NCI-H1105 (cell line): ENCODE results near the gene KLHL29.
"Not testable (repeated sequence)": the region's sequence is repeated elsewhere in the genome, so short reads cannot be mapped to it uniquely, and the experiment has no call there.

Experiments
- DNase-seq: peaks from one replicate; lab custom pipeline; 2025; lab: John Stamatoyannopoulos, UW

Gene KLHL29

GRCh38 chr2:23384551-23385343 lies at the start of gene KLHL29:
Gene KLHL29, plus strand, starts transcription at chr2:23385179. Its CDS starts 177,018 bp downstream, at chr2:23562197.
- DNase-seq, result peak; percentile 46

DNA sequence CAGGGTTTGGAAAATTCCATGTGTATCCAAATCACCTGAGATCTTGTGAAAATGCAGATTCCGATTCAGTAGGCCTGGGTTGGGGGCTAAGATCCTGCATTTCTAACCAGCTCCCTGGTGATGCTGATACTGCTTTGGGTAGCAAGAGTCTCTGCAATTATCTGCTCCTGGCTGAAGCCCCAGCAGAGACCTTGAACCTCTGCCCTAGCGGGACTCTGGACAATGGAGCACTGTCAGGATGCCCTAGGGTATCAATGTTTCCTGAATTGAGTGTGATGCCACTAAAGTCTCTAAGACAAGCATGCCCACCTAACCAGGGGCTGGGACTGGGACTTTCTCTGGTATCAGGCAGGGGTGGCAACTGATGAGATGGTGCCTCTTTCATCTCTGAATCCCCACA lies 49.4 kb upstream of the KLHL29 start:
- DNase-seq, result no peak

DNA sequence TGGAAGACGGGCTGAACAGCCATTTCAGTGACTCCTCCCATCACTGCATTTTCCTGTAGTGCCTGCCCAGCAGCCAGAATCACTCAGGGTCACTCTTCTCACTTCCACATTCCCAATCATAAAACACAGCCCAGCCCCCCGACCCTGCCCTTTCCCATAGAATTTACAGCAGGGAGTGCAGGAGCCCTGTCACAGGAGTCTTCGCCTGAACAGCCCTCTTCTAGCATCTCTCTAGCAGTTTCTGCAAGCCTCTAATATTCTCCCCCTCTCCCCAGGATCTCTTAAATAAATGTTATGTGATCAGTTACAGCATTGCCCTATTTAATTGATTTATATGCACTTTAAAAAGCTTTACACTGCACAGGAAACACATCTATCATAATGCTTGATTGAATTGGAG lies 42.9 kb upstream of the KLHL29 start:
- DNase-seq, result no peak

GRCh38 chr2:23346029-23346428 lies 39.0 kb upstream of the KLHL29 start:
- DNase-seq, result no peak

DNA sequence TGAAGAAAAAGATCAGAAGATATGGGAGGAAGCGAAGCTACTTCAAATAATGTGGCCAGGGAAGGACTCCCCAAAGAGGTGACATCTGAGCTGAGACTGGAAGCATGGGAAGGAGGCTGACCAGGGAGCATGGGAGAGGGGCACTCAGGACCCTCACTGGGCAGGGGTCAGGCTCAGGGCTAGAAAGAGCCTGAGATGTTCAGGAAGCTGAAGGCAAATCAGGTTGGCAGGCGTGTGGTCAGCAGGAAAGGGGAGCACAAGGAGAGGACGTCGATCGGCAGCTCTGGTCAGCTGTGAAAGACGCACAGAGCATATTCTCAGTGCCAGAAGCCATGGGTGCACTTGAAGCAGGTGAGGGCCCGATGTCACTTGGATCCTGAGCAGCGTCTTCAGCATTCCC lies 38.2 kb upstream of the KLHL29 start:
- no peak for DNase-seq

- no peak for DNase-seq
Observed at GRCh38 chr2:23347471-23348092, 37.4 kb upstream of the KLHL29 start.

- DNase-seq, result not testable (repeated sequence)
Observed at GRCh38 chr2:23348093-23348481, 36.9 kb upstream of the KLHL29 start.

GRCh38 chr2:23349508-23349907 lies 35.5 kb upstream of the KLHL29 start:
- DNase-seq, result no peak

- no peak for DNase-seq
Observed at GRCh38 chr2:23350041-23350791, 34.8 kb upstream of the KLHL29 start.

GRCh38 chr2:23350792-23351355 lies 34.1 kb upstream of the KLHL29 start:
- DNase-seq, result no peak

- no peak for DNase-seq
Observed at GRCh38 chr2:23351388-23352141, 33.4 kb upstream of the KLHL29 start.

DNA sequence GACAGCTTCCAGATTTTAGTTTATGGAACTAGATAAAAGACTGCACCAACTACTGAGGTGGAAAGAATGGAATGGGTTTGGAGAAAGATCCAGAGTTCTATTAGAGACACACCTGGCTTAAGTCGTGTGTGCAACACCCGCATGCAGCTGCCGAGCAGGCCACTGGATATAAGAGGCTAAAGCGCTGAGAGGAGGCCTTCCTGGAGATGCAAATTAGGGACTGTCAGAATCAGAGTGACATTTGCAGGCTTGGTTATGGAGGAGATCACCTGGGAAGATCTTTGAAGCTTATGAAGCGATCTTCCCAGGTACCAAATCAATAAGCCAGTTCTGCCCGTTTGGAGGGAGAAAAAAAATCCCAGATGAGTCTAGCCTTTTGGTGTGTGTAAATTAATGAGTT lies 30.4 kb upstream of the KLHL29 start:
- DNase-seq, result no peak

- DNase-seq, result no peak
Observed at GRCh38 chr2:23355001-23355400, 30.0 kb upstream of the KLHL29 start.

DNA sequence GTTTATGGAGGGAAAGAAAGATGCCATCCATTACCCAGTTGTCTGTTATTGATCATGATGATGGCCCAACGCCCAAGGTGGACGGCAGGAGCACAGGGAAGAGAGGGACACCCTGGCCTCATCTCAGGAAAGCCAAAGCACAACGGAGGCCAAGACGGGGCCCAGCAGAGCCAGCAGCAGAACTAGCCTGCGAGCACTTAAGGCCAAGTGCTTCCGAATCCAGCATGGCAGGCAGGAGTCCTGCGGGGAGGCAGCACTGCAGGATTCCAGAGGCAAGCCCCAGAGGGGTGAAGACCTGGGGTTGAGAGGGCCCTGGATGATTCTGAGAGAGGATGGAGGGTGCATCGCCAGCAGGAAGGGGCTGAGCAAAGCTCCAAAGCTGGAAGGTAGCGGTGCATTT lies 28.3 kb upstream of the KLHL29 start:
- no peak for DNase-seq

- DNase-seq, result no peak
Observed at GRCh38 chr2:23359631-23360567, 25.1 kb upstream of the KLHL29 start.

- DNase-seq, result no peak
Observed at GRCh38 chr2:23360571-23361125, 24.3 kb upstream of the KLHL29 start.

GRCh38 chr2:23361152-23361551 lies 23.8 kb upstream of the KLHL29 start:
- DNase-seq, result no peak

DNA sequence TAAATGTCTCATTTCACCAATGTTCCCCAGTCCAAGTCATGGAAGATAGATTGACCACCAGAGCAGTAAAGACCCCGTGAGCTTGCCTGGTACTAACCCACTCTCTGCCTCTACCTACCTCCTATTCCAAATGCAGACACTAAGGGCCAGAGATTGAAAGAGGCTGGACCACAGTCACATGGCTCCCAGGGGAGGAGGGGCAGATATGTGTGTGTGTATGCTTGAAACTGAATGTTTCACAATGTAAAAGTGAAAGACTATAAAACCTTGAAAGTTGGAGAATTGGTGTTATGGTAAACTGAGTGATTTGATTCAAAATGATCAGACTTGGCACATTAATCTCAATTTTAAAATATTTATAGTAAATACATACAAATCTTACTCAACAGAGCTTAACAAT lies 21.7 kb upstream of the KLHL29 start:
- DNase-seq, result no peak

GRCh38 chr2:23363831-23364230 lies 21.1 kb upstream of the KLHL29 start:
- DNase-seq, result no peak

DNA sequence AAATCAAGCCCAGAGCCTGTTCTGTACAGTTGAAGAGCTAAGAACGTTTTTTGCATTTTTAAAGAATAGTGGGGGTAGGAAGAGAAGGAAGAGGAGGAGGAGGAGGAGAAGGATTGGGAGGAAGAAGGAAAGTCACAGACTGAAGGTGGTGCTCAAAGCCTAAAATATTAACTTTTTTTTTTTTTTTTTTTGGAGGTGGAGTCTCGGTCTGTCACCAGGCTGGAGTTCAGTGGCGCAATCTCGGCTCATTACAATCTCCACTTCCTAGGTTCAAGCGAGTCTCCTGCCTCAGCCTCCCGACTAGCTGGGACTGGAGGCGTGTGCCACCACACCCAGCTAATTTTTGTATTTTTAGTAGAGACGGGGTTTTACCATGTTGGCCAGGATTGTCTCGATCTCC lies 18.3 kb upstream of the KLHL29 start:
- no peak for DNase-seq
